Thyroid gland (tissue), 4 donors: Measurements from ENCODE around the gene PSRC1.

Experiments
- CTCF ChIP-seq, 6 experiments: fragments of 200-600 bp in 3 of 6; fragments of 450-650 bp in 3 of 6; sonication (generic) in 3 of 6; IDR thresholded peaks; one replicate each; pipeline ENCODE4 v1.5.1; 2016 to 2019; ENCODE audit warnings: antibody characterized with exemption in 6 of 6, mild to moderate bottlenecking in 2 of 6, inconsistent platforms in 1 of 6, moderate library complexity in 1 of 6
- POLR2A ChIP-seq, 2 donors: fragments of 450-650 bp; IDR thresholded peaks; one replicate each; pipeline ENCODE4 v1.6.1; 2017; ENCODE audit warnings: antibody characterized with exemption in 2 of 2, mild to moderate bottlenecking in 2 of 2, moderate library complexity in 1 of 2

DNA sequence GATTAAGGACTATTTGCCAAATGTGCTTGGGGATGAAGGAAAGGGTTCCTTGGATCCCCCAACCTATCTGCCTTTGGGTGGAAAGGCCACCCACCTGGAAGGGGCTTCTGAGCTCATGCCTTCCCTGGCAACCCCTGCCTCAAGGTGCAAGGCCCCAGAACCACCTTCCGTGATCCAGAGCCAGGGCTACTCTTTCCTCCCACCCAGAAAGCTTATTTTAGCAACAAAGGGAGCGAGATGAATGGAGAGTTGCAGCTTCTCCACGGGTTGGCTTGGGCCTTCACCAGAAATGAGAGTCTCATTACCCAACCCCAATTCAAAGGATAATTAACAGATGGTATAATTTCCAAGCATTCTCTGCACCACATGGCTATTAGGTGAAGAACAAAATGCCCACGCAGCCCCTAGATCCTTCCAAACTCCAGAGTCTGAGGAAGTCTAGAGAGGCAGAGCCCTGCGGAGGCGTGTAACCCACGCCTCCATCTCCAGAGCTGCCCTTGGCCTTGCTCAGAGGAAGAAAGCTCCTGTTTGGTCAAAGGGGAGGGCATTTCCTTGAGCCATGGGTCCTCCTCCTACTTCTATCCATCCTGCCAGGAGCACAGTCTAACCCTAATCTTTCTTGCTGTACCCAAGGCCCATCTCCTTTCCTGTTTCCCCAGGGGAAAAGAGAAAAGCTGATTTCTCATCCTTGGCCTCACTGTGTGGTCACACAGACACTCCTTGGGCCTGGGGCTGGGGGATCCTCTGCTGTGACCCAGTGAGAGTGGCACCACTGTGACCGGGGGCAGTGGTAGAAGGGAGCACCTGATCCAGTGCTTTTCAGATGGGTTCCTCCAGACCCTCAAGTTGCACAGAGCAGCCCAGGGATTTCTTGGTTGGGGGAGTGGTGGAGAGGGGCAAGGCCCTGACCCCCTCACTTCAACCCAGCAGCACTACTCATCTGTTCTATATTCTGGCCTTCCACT lies 35.3 kb downstream of the PSRC1 start:
- TF ChIP-seq CTCF (IDR thresholded peaks at IDR 0.05) = no peak
- no peak for TF ChIP-seq POLR2A (IDR thresholded peaks at IDR 0.05)
